Renal pelvis (tissue), 4 donors: ENCODE measurements around the gene SKI. TPM values are rescaled to one million over a fixed set of nuclear protein-coding genes. Genes with fewer than 3 reads are reported as not detected.
A peak's percentile ranks its signal among the peaks of the same experiment; 100 is the strongest.
"Not testable (repeated sequence)": the region's sequence is repeated elsewhere in the genome, so short reads cannot be mapped to it uniquely, and the experiment has no call there.

Experiments used
- DNase-seq: peaks from one replicate; pipeline ENCODE4 v3.0.0-alpha.2; 2013
- polyA plus RNA-seq, 3 donors: library from polyadenylated mRNA; unstranded; fragments of 120-200 nt; gene quantifications; one replicate each; pipeline ENCODE4 v1.2.1, GENCODE V29; 2013; ENCODE audit not compliant: insufficient read length in 3 of 3

Gene SKI
- polyA plus RNA-seq, 3 donors: 57.2 to 59.0 (median 57.4) TPM

GRCh38 chr1:2318314-2319278 lies 90.5 kb downstream of the SKI start:
- no peak for DNase-seq

GRCh38 chr1:2319291-2319690 lies 91.2 kb downstream of the SKI start:
- DNase-seq: no peak

GRCh38 chr1:2320006-2320405 lies 91.9 kb downstream of the SKI start:
- no peak for DNase-seq

GRCh38 chr1:2320760-2321667 lies 92.9 kb downstream of the SKI start:
- no peak for DNase-seq

GRCh38 chr1:2322065-2322571 lies 94.0 kb downstream of the SKI start:
- peak; percentile 94 for DNase-seq

GRCh38 chr1:2322581-2323211 lies 94.6 kb downstream of the SKI start:
- no peak for DNase-seq

GRCh38 chr1:2323451-2323974 lies 95.4 kb downstream of the SKI start:
- DNase-seq: no peak

- no peak for DNase-seq
These were observed 96.6 kb downstream of the SKI start for GRCh38 chr1:2324553-2325366.

GRCh38 chr1:2326524-2326923 lies 98.4 kb downstream of the SKI start:
- DNase-seq: no peak

- DNase-seq: not testable (repeated sequence)
These were observed 99.0 kb downstream of the SKI start for GRCh38 chr1:2327162-2327561.

- DNase-seq: no peak
These were observed 99.7 kb downstream of the SKI start for GRCh38 chr1:2327841-2328240.

GRCh38 chr1:2328676-2329455 lies 100.7 kb downstream of the SKI start:
- DNase-seq: no peak

- no peak for DNase-seq
These were observed 101.9 kb downstream of the SKI start for GRCh38 chr1:2330035-2330434.

GRCh38 chr1:2330519-2331199 lies 102.5 kb downstream of the SKI start:
- no peak for DNase-seq

GRCh38 chr1:2331200-2331544 lies 103.1 kb downstream of the SKI start:
- no peak for DNase-seq

GRCh38 chr1:2331580-2331979 lies 103.5 kb downstream of the SKI start:
- DNase-seq: not testable (repeated sequence)

- no peak for DNase-seq
These were observed 106.2 kb downstream of the SKI start for GRCh38 chr1:2334366-2334765.

- no peak for DNase-seq
These were observed 106.9 kb downstream of the SKI start for GRCh38 chr1:2334883-2335534.
